Heart left ventricle (tissue), 16 donors: ENCODE results near the gene SMARCD2. TPM values are rescaled to one million over a fixed set of nuclear protein-coding genes. Genes with fewer than 3 reads are reported as not detected.

Experiments
- ATAC-seq, 4 donors: fragments of 200-7000 bp; cut with Tn5 transposase; one replicate each; pipeline ENCODE4 v1.9.1; 2020 to 2022; ENCODE audit warnings: moderate library complexity in 4 of 4, mild to moderate bottlenecking in 3 of 4, moderate number of reproducible peaks in 1 of 4
- DNase-seq, 5 donors: peaks; one replicate each; pipeline ENCODE4 v3.0.0-alpha.2; 2020
- H3K27ac ChIP-seq, 12 donors: fragments of 200-600 bp; sonication (generic) in 4 of 12; one replicate each; pipeline versions ENCODE4 v1.5.0 to v1.8.0; 2016 to 2022; ENCODE audit warnings: mild to moderate bottlenecking in 2 of 12
- H3K27me3 ChIP-seq, 9 donors: fragments of 200-600 bp; sonication (generic) in 2 of 9; one replicate each; pipeline versions ENCODE4 v1.5.1 to v1.8.0; 2016 to 2022; ENCODE audit warnings: mild to moderate bottlenecking in 3 of 9
- H3K36me3 ChIP-seq, 9 donors: fragments of 200-600 bp; sonication (generic) in 2 of 9; one replicate each; pipeline versions ENCODE4 v1.5.0 to v1.8.0; 2018 to 2022; ENCODE audit warnings: mild to moderate bottlenecking in 2 of 9
- H3K4me1 ChIP-seq, 12 donors: fragments of 200-600 bp; sonication (generic) in 4 of 12; one replicate each; pipeline versions ENCODE4 v1.5.0 to v1.8.0; 2016 to 2022; ENCODE audit warnings: mild to moderate bottlenecking in 3 of 12
- H3K4me3 ChIP-seq, 12 donors: fragments of 200-600 bp; sonication (generic) in 4 of 12; one replicate each; pipeline versions ENCODE4 v1.5.0 to v1.8.0; 2017 to 2022; ENCODE audit warnings: mild to moderate bottlenecking in 9 of 12, moderate library complexity in 4 of 12
- H3K9me3 ChIP-seq, 12 donors: fragments of 200-600 bp; sonication (generic) in 4 of 12; one replicate each; pipeline versions ENCODE4 v1.5.0 to v1.8.0; 2016 to 2022; ENCODE audit warnings: mild to moderate bottlenecking in 1 of 12
- POLR2A ChIP-seq, 2 donors: fragments of 450-650 bp; IDR thresholded peaks; one replicate each; pipeline ENCODE4 v1.6.1; 2017; ENCODE audit warnings: antibody characterized with exemption in 2 of 2, mild to moderate bottlenecking in 2 of 2, moderate library complexity in 2 of 2
- WGBS, 4 donors: extraction: QIAGEN DNeasy Blood & Tissue Kit in 2 of 4; methylation state at CpG; one replicate each; pipeline versions ENCODE4 v1.1.5 to v1.1.7; 2013 to 2018; 5-methylcytosine and 5-hydroxymethylcytosine counted together
- intact Hi-C, 10 donors: fragments of 100-400 bp; cut with DNase I; formaldehyde crosslinking; loops; one replicate each; pipeline versions ENCODE4 v1.11.1 to v1.14.2; 2022
- polyA plus RNA-seq, 2 donors: library from polyadenylated mRNA; stranded (reverse); fragments of 200-250 nt; gene quantifications; one replicate each; pipeline ENCODE4 v1.2.3, GENCODE V29; 2013
- total RNA-seq, 9 donors: library from RNA; depleted of rRNA in 2 of 9; stranded (reverse); fragments of >200 nt in 2 of 9; fragmentation: NEBNext Ultra II Directional in 3 of 9; extraction: Animal tissue kit (Norgen Biotek cat#: 25700) in 3 of 9; gene quantifications; one replicate each; pipeline versions ENCODE4 v1.1.0 to v1.2.4, GENCODE V29; 2016 to 2023
- TF ChIP-seq, protein P1 (sequence below), 12 donors: fragments of 200-600 bp; sonication (generic) in 4 of 12; IDR thresholded peaks; one replicate each; pipeline versions ENCODE4 v1.5.0 to v1.8.0; 2018 to 2022; ENCODE audit warnings: antibody characterized with exemption in 12 of 12, mild to moderate bottlenecking in 5 of 12
- donor health status: ischemic (EF 13 %, LVEDD 7.1; RV severe dilation, severe dysfunction).
- donor health status: healthy with polysubstance abuse.
- donor health status: DM: no; HTN: yes; CAD: no.
- donor health status: DM: no; HTN: no; CAD: no.
- donor health status: ischemic (EF 25% LVEDD 6.9; RV normal size, moderate dysfunction).
- donor health status: ischemic (EF 25% LVEDD 5.7; RV mildly dilated, moderate dysfunction).
- donor health status: healthy.
- donor health status: DM: yes; HTN: yes; CAD: no.
- donor health status: ischemic (EF 35%, LVEDD 5.7; RV mildly dilated, moderate dysfunction).
- donor health status: nonischemic (EF 11% LVEDD 7.7; RV severe dilation, severe dysfunction).
- donor health status: DM: yes; HTN: yes; CAD: no.
- donor health status: PGD.
- donor health status: ischemic (EF 29% LVEDD 5.4; RV normal size, mild dysfunction).
- donor health status: nonischemic (EF 23%, LVEDD 6.1; RV moderate dilation, normal function).

The SMARCD2 gene
- total and polyA plus RNA-seq, 11 donors = 11.3 to 40.9 (median 24.1) TPM

DNA sequence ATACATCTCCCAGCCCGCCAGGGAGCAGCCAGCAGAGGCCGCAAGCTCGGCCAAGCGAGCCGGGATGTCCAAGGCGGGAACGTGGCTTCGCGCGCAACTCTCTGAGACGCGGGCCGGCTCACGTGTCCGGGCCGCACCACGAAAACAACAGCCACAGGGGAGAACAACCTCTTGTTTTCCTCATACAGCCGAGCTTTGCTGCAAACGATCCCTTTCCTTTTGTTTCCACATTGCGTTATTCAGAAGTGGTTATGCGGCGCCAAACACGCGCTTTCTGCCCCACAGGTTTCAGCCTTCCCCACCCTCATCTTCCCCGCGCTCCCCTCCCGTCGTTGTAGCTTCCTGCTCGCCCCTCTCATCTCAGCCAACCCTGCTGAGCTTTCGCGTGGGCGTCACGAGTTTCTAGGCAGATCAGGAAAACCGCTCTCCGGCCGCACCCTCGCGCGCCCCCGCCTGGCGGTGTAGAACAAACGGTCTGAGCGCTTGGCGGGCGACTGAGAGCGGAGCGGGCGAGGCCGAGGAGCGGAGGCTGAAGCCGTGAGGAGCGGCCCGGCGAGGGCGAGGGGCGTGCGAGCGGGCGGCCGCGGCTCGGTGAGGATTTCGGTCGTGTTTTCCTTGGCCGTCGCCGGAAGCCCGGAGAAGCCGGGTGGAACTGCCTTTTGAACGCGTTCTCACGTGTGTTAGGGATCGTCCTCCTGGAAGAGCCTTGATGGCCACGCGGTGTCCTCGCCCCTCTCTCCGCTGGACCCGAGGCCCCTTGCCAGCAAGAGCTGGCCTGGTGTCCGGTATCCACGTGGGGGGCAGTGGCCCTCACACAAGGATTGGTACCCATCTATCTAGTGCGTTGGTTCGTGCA is 6.6 kb upstream of the SMARCD2 start:
- intact Hi-C loops = no loop called here

GRCh38 chr17:63847525-63848249 is 5.2 kb upstream of the SMARCD2 start:
- no peak for ATAC-seq
- WGBS, 4 donors = 64 to 99% (median 80%) methylated on average over 3 of the region's 3 CpGs
- TF ChIP-seq, protein P1, sequence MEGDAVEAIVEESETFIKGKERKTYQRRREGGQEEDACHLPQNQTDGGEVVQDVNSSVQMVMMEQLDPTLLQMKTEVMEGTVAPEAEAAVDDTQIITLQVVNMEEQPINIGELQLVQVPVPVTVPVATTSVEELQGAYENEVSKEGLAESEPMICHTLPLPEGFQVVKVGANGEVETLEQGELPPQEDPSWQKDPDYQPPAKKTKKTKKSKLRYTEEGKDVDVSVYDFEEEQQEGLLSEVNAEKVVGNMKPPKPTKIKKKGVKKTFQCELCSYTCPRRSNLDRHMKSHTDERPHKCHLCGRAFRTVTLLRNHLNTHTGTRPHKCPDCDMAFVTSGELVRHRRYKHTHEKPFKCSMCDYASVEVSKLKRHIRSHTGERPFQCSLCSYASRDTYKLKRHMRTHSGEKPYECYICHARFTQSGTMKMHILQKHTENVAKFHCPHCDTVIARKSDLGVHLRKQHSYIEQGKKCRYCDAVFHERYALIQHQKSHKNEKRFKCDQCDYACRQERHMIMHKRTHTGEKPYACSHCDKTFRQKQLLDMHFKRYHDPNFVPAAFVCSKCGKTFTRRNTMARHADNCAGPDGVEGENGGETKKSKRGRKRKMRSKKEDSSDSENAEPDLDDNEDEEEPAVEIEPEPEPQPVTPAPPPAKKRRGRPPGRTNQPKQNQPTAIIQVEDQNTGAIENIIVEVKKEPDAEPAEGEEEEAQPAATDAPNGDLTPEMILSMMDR (IDR thresholded peaks at IDR 0.05) = no peak
- TF ChIP-seq POLR2A (IDR thresholded peaks at IDR 0.05) = no peak
- H3K27ac ChIP-seq = peak overlapping the region in 1 of 12 donors; percentile 42
- peaks cover 0 to 24% (median 10%) of the 10 kb centered on the region in 12 donors for H3K4me1 ChIP-seq
- no peaks in the 10 kb centered on the region for H3K27me3 ChIP-seq
- H3K9me3 ChIP-seq = no peaks in the 10 kb centered on the region
- intact Hi-C loops = no loop called here
- no peaks in the 10 kb centered on the region for H3K36me3 ChIP-seq
- no peak for DNase-seq
- H3K4me3 ChIP-seq = no peak overlapping the region

More for the DNA sequence above, 6.6 kb upstream of the SMARCD2 start:
- Histone ChIP-seq H3K4me1 (peaks cover 0 to 17% (median 5%) of the 10 kb centered on the region in 12 donors), H3K4me3 (peak overlapping the region in 10 of 12 donors; percentile 14 to 52 (median 41)), H3K27ac (peak overlapping the region in 7 of 12 donors; percentile 2 to 76 (median 55)), H3K27me3 (no peaks in the 10 kb centered on the region), H3K9me3 (no peaks in the 10 kb centered on the region), H3K36me3 (no peaks in the 10 kb centered on the region)
- TF ChIP-seq POLR2A (IDR thresholded peaks at IDR 0.05) = no peak
- TF ChIP-seq, protein P1 (IDR thresholded peaks at IDR 0.05) = peak; percentile 54 to 83 (median 72)
- DNase-seq (peak; percentile 93 to 97 (median 95)), ATAC-seq (peak; percentile 88 to 96 (median 94))
- WGBS, 4 donors = 7 to 24% (median 13%) methylated on average over 38 to 82 of the region's 82 CpGs

DNA sequence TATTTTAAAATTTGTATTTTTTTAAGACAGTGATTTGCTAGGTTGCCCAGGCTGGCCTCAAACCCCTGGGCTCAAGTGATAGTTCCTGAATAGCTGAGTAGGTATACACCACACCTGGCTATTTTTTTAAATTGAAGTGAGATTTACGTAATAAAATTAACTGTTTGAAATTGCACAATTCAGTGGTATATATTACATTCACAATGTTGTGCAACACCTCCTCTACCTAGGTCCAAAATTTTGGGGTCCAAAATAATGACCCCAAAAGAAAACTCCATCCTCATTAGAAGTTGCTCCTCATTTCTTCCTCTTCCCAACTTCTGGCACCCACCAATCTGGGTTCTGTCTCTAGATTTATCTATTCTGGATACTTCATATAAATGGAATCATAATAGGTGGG is 3.0 kb upstream of the SMARCD2 start:
- Histone ChIP-seq H3K4me1 (peaks cover 8 to 37% (median 20%) of the 10 kb centered on the region in 12 donors), H3K27me3 (no peaks in the 10 kb centered on the region), H3K9me3 (no peaks in the 10 kb centered on the region), H3K36me3 (no peaks in the 10 kb centered on the region), H3K27ac (no peak overlapping the region), H3K4me3 (no peak overlapping the region)
- intact Hi-C loops = no loop called here
- DNase-seq (no peak), ATAC-seq (no peak)
- TF ChIP-seq, protein P1 (IDR thresholded peaks at IDR 0.05) = no peak
- TF ChIP-seq POLR2A (IDR thresholded peaks at IDR 0.05) = no peak
- WGBS, 4 donors = 0 to 89% (median 48%) methylated on average over 1 of the region's 1 CpG
